Osteoblast (primary cell): Measurements from ENCODE around the gene F13A1. TPM values are rescaled to one million over a fixed set of nuclear protein-coding genes. Genes with fewer than 3 reads are reported as not detected.

Source experiments
- DNase-seq: peaks from one replicate; pipeline ENCODE4 v3.0.0; 2011; ENCODE audit warnings: low spot score, mixed read lengths; ENCODE audit not compliant: insufficient read length; ENCODE audit errors: missing footprints
- H2AFZ ChIP-seq: 2 replicates; pipeline ENCODE4 v1.6.0; 2011; ENCODE audit warnings: mild to moderate bottlenecking, low read length
- H3K27ac ChIP-seq: 2 replicates; pipeline ENCODE4 v1.5.1; 2011; ENCODE audit warnings: mild to moderate bottlenecking, low read depth, low read length, moderate library complexity
- H3K27me3 ChIP-seq: 2 replicates; pipeline ENCODE4 v1.6.0; 2012; ENCODE audit warnings: mild to moderate bottlenecking, control low read depth, inconsistent platforms, low read length, moderate library complexity; ENCODE audit not compliant: insufficient read depth
- H3K36me3 ChIP-seq: 2 replicates; pipeline ENCODE4 v1.5.1; 2011; ENCODE audit warnings: mild to moderate bottlenecking, low read length, control low read depth, moderate library complexity; ENCODE audit not compliant: insufficient read depth
- H3K4me1 ChIP-seq: 2 replicates; pipeline ENCODE4 v1.5.1; 2011; ENCODE audit warnings: mild to moderate bottlenecking, low read length, control low read depth, moderate library complexity; ENCODE audit not compliant: insufficient read depth
- H3K4me2 ChIP-seq: 2 replicates; pipeline ENCODE4 v1.6.0; 2011; ENCODE audit warnings: mild to moderate bottlenecking, low read length; ENCODE audit not compliant: insufficient read depth
- H3K4me3 ChIP-seq: fragments of 200-600 bp; sonication (generic); 3 replicates; pipeline ENCODE4 v1.5.1; 2012; ENCODE audit warnings: mild to moderate bottlenecking, low read length, inconsistent platforms; ENCODE audit not compliant: insufficient read depth
- H3K79me2 ChIP-seq: 2 replicates; pipeline ENCODE4 v1.6.0; 2012; ENCODE audit warnings: mild to moderate bottlenecking, low read length, control low read depth, inconsistent platforms; ENCODE audit not compliant: insufficient read depth
- H3K9me3 ChIP-seq: 2 replicates; pipeline ENCODE4 v1.5.1; 2011; ENCODE audit warnings: low read depth, low read length, control low read depth
- H4K20me1 ChIP-seq: 2 replicates; pipeline ENCODE4 v1.6.0; 2012; ENCODE audit warnings: mild to moderate bottlenecking, low read length, control low read depth; ENCODE audit not compliant: insufficient read depth
- CTCF ChIP-seq: IDR thresholded peaks from 2 replicates; pipeline ENCODE4 v1.5.1; 2011; ENCODE audit warnings: mild to moderate bottlenecking, low read depth, low read length, moderate library complexity; ENCODE audit errors: extremely low read depth
- small RNA-seq: library from RNA; depleted of rRNA; stranded (forward); fragments of <200 nt; gene quantifications from one replicate; pipeline ENCODE3, GENCODE V24; 2012
- total RNA-seq: library from RNA; depleted of rRNA; stranded (reverse); fragments of >200 nt; gene quantifications from 2 replicates; pipeline ENCODE4 v1.2.3, GENCODE V29; 2012

F13A1 gene
- total RNA-seq, 1 donor = under 0.01 TPM

GRCh38 chr6:6123803-6124202 is 196.7 kb downstream of the F13A1 start:
- TF ChIP-seq CTCF = no peak
- Histone ChIP-seq H3K4me2 (no peak overlapping the region), H3K79me2 (no peaks in the 10 kb centered on the region)

GRCh38 chr6:6121943-6122342 is 198.5 kb downstream of the F13A1 start:
- H3K4me3 ChIP-seq = no peak overlapping the region
- no peak for TF ChIP-seq CTCF

More at GRCh38 chr6:6123803-6124202, 196.7 kb downstream of the F13A1 start:
- Histone ChIP-seq H3K9me3 (no peaks in the 10 kb centered on the region), H3K27ac (no peak overlapping the region), H3K4me3 (no peak overlapping the region), H2AFZ (no peak overlapping the region), H3K36me3 (no peaks in the 10 kb centered on the region), H4K20me1 (no peaks in the 10 kb centered on the region), H3K4me1 (no peaks in the 10 kb centered on the region), H3K27me3 (no peaks in the 10 kb centered on the region)
- peak; percentile 31 for DNase-seq

DNA sequence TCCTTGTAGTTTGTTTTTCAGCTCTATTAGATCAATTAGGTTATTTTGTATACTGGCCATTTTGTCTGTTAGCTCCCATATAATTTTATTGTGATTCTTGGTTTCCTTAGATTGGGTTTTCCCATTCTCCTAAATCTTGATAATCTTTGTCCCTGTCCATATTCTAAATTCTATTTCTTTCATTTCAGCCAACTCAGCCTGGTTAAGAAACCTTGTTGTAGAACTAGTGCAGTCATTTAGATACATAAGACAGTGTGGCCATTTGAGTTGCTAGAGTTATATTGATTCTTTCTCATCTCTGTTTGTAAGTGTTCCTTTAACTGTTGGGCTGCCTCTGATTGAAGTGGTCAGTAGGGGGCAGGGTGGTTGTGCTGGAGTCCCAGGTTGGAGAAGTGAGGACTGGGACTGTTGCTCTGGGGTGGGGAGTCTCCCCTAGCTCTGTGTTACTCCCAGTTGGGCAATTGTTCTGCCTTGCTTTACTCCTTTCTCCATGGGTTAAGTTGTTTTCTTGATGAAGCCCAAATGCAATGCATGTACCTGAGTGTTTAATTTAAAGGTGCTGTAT is 214.9 kb downstream of the F13A1 start:
- no peak overlapping the region for H3K4me3 ChIP-seq
- no peaks in the 10 kb centered on the region for H3K36me3 ChIP-seq
- H3K4me1 ChIP-seq = no peaks in the 10 kb centered on the region
- H3K9me3 ChIP-seq = no peaks in the 10 kb centered on the region
- no peaks in the 10 kb centered on the region for H4K20me1 ChIP-seq
- DNase-seq = no peak
- no peak for TF ChIP-seq CTCF
- no peaks in the 10 kb centered on the region for H3K79me2 ChIP-seq
- H3K27ac ChIP-seq = no peak overlapping the region
- H2AFZ ChIP-seq = no peak overlapping the region
- no peak overlapping the region for H3K4me2 ChIP-seq
- no peaks in the 10 kb centered on the region for H3K27me3 ChIP-seq

More at GRCh38 chr6:6121943-6122342, 198.5 kb downstream of the F13A1 start:
- no peaks in the 10 kb centered on the region for H3K4me1 ChIP-seq
- H3K9me3 ChIP-seq = no peaks in the 10 kb centered on the region
- no peaks in the 10 kb centered on the region for H3K79me2 ChIP-seq
- H2AFZ ChIP-seq = no peak overlapping the region
- no peaks in the 10 kb centered on the region for H4K20me1 ChIP-seq
- H3K27ac ChIP-seq = no peak overlapping the region
- H3K27me3 ChIP-seq = no peaks in the 10 kb centered on the region
- H3K4me2 ChIP-seq = no peak overlapping the region
- DNase-seq = no peak
- H3K36me3 ChIP-seq = no peaks in the 10 kb centered on the region

Small RNA genes lying within 50 kb of the gene (small RNA-seq; reads per million reads assigned to genes)
- not detected for gene MIR7853
